Breast epithelium (tissue), 3 donors: ENCODE results near the gene AP4S1.

Experiments used
- POLR2AphosphoS5 ChIP-seq, 3 donors: sonication (generic); formaldehyde crosslinking; IDR thresholded peaks; one replicate each; pipeline ENCODE4 v1.6.1; 2017; ENCODE audit warnings: antibody characterized with exemption in 3 of 3
- TF ChIP-seq, protein P1 (sequence below), 3 donors: fragments of 450-650 bp; IDR thresholded peaks; one replicate each; pipeline ENCODE4 v1.5.1; 2016 to 2017; ENCODE audit warnings: antibody characterized with exemption in 3 of 3, mild to moderate bottlenecking in 3 of 3, moderate library complexity in 3 of 3

DNA sequence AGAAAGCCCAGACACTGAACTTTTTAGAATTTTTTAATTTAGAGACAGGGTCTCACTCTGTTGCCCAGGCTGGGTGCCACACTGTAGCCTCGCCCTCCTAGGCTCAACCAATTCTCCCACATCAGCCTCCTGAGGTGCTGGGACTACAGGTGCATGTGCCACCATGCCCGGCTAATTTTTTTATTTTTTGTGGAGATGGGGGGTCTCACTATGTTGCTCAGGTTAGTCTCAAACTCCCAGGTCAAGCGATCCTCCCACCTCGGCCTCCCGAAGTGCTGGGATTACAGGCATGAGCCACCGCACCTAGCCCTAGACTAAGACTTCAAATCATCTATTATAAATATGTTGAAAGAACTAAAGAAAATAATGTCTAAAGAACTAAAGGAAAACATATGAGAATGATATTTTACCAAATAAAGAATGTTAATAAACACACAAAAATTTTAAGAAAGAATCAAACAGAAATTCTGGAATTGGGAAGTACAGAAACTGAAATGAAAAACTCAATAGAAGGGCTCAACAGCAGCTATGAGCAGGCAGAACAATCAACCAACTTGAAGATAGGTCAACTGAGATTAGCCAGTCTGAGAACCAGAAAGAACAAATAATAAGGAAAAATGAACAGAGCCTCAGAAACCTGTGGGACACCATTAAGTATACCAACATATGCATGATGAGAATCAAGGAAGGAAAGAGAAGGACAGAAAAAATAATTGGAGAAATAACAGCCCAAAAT lies 26.2 kb upstream of the AP4S1 start:
- TF ChIP-seq, protein P1, sequence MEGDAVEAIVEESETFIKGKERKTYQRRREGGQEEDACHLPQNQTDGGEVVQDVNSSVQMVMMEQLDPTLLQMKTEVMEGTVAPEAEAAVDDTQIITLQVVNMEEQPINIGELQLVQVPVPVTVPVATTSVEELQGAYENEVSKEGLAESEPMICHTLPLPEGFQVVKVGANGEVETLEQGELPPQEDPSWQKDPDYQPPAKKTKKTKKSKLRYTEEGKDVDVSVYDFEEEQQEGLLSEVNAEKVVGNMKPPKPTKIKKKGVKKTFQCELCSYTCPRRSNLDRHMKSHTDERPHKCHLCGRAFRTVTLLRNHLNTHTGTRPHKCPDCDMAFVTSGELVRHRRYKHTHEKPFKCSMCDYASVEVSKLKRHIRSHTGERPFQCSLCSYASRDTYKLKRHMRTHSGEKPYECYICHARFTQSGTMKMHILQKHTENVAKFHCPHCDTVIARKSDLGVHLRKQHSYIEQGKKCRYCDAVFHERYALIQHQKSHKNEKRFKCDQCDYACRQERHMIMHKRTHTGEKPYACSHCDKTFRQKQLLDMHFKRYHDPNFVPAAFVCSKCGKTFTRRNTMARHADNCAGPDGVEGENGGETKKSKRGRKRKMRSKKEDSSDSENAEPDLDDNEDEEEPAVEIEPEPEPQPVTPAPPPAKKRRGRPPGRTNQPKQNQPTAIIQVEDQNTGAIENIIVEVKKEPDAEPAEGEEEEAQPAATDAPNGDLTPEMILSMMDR (IDR thresholded peaks at IDR 0.05) = no peak
- TF ChIP-seq POLR2AphosphoS5 (IDR thresholded peaks at IDR 0.05) = no peak
